ENCODE measurements around the gene SLC39A7.

The SLC39A7 gene

DNA sequence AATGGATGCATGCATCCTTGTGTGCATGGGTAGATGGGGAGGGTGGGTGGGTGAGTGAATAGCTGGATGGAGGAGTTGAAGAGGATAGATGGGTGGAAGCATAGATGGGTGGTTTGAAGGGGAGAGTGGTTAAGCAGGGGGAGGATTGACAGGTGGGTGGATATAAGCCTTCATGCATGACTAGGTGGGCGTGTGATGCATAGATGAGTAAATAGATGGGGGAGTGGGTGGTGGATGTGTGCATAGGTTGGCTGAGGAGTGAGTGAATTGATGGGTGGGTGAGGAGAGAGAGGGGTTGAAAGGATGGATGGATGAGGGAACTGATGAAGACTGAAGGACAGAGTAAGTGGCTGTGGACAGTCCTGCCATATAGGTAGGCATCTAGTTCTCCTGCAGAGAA, 12.9 kb upstream of the SLC39A7 start:
- TF ChIP-seq, protein P1, sequence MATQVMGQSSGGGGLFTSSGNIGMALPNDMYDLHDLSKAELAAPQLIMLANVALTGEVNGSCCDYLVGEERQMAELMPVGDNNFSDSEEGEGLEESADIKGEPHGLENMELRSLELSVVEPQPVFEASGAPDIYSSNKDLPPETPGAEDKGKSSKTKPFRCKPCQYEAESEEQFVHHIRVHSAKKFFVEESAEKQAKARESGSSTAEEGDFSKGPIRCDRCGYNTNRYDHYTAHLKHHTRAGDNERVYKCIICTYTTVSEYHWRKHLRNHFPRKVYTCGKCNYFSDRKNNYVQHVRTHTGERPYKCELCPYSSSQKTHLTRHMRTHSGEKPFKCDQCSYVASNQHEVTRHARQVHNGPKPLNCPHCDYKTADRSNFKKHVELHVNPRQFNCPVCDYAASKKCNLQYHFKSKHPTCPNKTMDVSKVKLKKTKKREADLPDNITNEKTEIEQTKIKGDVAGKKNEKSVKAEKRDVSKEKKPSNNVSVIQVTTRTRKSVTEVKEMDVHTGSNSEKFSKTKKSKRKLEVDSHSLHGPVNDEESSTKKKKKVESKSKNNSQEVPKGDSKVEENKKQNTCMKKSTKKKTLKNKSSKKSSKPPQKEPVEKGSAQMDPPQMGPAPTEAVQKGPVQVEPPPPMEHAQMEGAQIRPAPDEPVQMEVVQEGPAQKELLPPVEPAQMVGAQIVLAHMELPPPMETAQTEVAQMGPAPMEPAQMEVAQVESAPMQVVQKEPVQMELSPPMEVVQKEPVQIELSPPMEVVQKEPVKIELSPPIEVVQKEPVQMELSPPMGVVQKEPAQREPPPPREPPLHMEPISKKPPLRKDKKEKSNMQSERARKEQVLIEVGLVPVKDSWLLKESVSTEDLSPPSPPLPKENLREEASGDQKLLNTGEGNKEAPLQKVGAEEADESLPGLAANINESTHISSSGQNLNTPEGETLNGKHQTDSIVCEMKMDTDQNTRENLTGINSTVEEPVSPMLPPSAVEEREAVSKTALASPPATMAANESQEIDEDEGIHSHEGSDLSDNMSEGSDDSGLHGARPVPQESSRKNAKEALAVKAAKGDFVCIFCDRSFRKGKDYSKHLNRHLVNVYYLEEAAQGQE (IDR thresholded peaks at IDR 0.05; ENCODE audit: insufficient replicate concordance, low read depth) = no peak
- TF ChIP-seq, protein P2, sequence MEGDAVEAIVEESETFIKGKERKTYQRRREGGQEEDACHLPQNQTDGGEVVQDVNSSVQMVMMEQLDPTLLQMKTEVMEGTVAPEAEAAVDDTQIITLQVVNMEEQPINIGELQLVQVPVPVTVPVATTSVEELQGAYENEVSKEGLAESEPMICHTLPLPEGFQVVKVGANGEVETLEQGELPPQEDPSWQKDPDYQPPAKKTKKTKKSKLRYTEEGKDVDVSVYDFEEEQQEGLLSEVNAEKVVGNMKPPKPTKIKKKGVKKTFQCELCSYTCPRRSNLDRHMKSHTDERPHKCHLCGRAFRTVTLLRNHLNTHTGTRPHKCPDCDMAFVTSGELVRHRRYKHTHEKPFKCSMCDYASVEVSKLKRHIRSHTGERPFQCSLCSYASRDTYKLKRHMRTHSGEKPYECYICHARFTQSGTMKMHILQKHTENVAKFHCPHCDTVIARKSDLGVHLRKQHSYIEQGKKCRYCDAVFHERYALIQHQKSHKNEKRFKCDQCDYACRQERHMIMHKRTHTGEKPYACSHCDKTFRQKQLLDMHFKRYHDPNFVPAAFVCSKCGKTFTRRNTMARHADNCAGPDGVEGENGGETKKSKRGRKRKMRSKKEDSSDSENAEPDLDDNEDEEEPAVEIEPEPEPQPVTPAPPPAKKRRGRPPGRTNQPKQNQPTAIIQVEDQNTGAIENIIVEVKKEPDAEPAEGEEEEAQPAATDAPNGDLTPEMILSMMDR (IDR thresholded peaks at IDR 0.05; ENCODE audit: insufficient read depth, low read length) = no peak
- no peak for TF ChIP-seq GABPA (IDR thresholded peaks at IDR 0.05; ENCODE audit: low read depth)
- TF ChIP-seq SPI1 (IDR thresholded peaks at IDR 0.05; ENCODE audit: borderline replicate concordance, low read depth) = no peak
- peaks cover 17% of the 10 kb centered on the region for H3K27me3 ChIP-seq (ENCODE audit: insufficient read depth, poor library complexity, severe bottlenecking)
- no peak overlapping the region for H3K27ac ChIP-seq (replicated peaks)
- no peak overlapping the region for H3K4me3 ChIP-seq (replicated peaks; ENCODE audit: insufficient read depth, low read length)
- DNase-seq (ENCODE audit: low read depth in 1 of 2, low spot score in 1 of 2) = no peak

DNA sequence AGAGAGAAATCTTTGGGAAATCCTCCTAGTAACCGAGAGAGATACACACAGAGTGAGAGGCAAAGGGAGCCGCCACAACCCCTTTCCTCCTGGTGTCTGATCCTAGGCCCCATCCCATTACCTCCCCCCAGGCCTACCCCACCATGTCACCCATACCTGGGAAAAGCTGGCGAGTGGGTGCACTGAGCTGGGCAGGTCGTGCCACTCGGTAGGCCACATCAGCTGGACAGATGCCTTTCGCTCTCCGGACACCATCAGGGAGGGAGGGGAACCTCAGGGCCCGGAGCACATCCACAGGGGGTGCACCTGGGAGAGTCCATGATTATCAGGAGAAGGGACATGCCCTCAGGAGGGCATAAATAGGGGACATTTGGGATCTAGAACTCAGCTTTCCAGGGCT, 11.5 kb upstream of the SLC39A7 start:
- no peak for DNase-seq (ENCODE audit: low read depth in 1 of 2, low spot score in 1 of 2)

DNA sequence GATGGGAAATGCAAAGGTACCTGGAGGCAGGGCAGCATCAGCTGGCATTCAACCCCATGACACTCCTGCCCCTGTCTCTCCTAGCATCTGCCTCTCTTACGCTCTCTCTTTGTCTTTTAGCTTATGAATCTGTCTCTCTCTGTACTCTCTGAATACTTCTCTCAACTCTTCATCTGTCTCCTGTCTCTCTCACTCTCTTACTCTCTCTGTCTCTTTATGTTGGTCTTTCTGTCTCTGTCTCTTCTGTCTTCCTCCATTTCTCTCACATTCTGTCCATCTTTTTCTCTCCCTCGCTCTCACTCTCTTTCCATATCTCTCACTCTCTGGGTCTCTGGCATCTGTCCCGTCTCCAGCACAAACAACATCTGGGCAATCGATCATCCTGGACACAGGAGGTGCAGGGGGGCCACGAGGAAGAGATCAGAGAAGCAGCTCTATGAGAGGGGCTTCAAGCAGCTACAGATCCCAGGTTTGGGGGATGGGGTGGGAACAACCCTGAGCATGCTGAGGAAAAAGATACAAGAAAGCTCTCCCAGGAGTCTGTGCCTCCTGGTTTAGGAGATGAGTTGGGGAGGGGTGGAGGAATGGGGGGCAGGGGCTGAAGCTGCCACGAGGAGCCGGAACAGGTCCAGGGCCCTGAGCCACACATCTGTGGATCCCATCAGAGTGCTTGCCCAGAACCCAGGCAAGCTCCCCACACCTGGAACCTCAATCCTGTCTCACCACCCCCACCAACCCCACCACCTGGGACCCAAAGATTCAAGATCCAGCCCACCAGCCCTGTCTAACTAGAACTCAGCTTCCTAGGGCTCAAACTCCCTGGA, 10.8 kb upstream of the SLC39A7 start:
- H3K27ac ChIP-seq (replicated peaks) = no peak overlapping the region
- H3K27me3 ChIP-seq (ENCODE audit: insufficient read depth, poor library complexity, severe bottlenecking) = peaks cover 19% of the 10 kb centered on the region
- TF ChIP-seq POLR2AphosphoS5 (IDR thresholded peaks at IDR 0.05; ENCODE audit: low read depth) (no peak), SPI1 (IDR thresholded peaks at IDR 0.05; ENCODE audit: borderline replicate concordance, low read depth) (no peak), GABPA (IDR thresholded peaks at IDR 0.05; ENCODE audit: low read depth) (no peak)
- TF ChIP-seq, protein P1 (IDR thresholded peaks at IDR 0.05; ENCODE audit: insufficient replicate concordance, low read depth) = no peak
- TF ChIP-seq, protein P2 (IDR thresholded peaks at IDR 0.05; ENCODE audit: insufficient read depth, low read length) = no peak
- H3K4me3 ChIP-seq (replicated peaks; ENCODE audit: insufficient read depth, low read length) = no peak overlapping the region
- no peak for DNase-seq (ENCODE audit: low read depth in 1 of 2, low spot score in 1 of 2)

More for the DNA sequence above, 11.5 kb upstream of the SLC39A7 start:
- Histone ChIP-seq H3K27ac (replicated peaks) (no peak overlapping the region), H3K27me3 (ENCODE audit: insufficient read depth, poor library complexity, severe bottlenecking) (peaks cover 19% of the 10 kb centered on the region), H3K4me3 (replicated peaks; ENCODE audit: insufficient read depth, low read length) (no peak overlapping the region)
- TF ChIP-seq GABPA (IDR thresholded peaks at IDR 0.05; ENCODE audit: low read depth) (no peak), SPI1 (IDR thresholded peaks at IDR 0.05; ENCODE audit: borderline replicate concordance, low read depth) (no peak), POLR2AphosphoS5 (IDR thresholded peaks at IDR 0.05; ENCODE audit: low read depth) (no peak)
- TF ChIP-seq, protein P1 (IDR thresholded peaks at IDR 0.05; ENCODE audit: insufficient replicate concordance, low read depth) = no peak
- TF ChIP-seq, protein P2 (IDR thresholded peaks at IDR 0.05; ENCODE audit: insufficient read depth, low read length) = no peak

Data from HL-60 (cell line).